Stomach smooth muscle (tissue), 2 donors: Measurements from ENCODE around the gene HAUS6.

Experiments used
- H3K27ac ChIP-seq: one replicate; pipeline ENCODE4 v1.7.0; 2013; ENCODE audit warnings: mild to moderate bottlenecking, low read length, inconsistent platforms
- H3K27me3 ChIP-seq, 2 donors: one replicate each; pipeline ENCODE4 v1.7.0; 2013; ENCODE audit warnings: low read length in 2 of 2; ENCODE audit not compliant: insufficient read depth in 2 of 2, control insufficient read depth in 1 of 2
- H3K36me3 ChIP-seq, 2 donors: one replicate each; pipeline ENCODE4 v1.7.0; 2013; ENCODE audit warnings: low read length in 2 of 2; ENCODE audit not compliant: control insufficient read depth in 2 of 2, insufficient read depth in 2 of 2
- H3K4me1 ChIP-seq: one replicate; pipeline ENCODE4 v1.7.0; 2013; ENCODE audit warnings: low read length; ENCODE audit not compliant: control insufficient read depth, insufficient read depth
- H3K4me3 ChIP-seq, 2 donors: one replicate each; pipeline ENCODE4 v1.7.0; 2013; ENCODE audit warnings: low read length in 2 of 2
- H3K9ac ChIP-seq, 2 donors: one replicate each; pipeline ENCODE4 v1.7.0; 2013; ENCODE audit warnings: low read length in 2 of 2, mild to moderate bottlenecking in 1 of 2
- H3K9me3 ChIP-seq, 2 donors: one replicate each; pipeline ENCODE4 v1.7.0; 2013; ENCODE audit warnings: low read length in 2 of 2; ENCODE audit not compliant: control insufficient read depth in 2 of 2
- donor health status: healthy.
- donor health status: Pancreatic carcinoma.

HAUS6 gene

DNA sequence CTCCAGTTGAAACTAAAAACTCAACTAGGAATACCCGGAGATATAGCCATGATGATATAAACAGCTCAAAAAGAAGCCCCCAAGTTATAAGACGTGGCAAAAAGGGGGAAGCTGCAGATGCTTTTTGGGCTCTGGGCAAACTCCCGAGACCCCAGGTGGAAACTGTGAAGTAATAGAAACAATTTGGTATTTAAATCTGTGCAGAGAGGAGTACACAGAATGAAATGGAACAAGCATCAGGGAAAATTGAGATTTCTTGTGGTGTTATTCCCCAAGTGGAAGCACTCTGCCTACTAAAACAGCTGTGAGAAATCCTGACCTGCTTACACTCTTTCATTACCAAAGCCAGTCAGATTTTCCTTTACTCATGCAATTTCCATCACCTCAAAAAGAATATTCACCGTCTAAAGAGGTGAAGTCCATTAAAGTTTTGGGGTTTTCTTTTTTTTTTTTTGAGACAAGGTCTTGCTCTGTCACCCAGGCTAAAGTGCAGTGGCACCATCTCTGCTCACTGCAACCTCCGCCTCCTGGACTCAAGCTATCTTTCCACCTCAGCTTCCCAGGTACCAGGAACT is 93.2 kb downstream of the HAUS6 start:
- Histone ChIP-seq H3K9me3 (no peaks in the 10 kb centered on the region), H3K27ac (no peak overlapping the region), H3K36me3 (no peaks in the 10 kb centered on the region), H3K4me3 (no peak overlapping the region), H3K4me1 (peaks cover 12% of the 10 kb centered on the region), H3K9ac (no peak overlapping the region), H3K27me3 (no peaks in the 10 kb centered on the region)
